ENCODE data around the gene PLGRKT.

- no peak for TF ChIP-seq EZH2 (IDR thresholded peaks at IDR 0.05; ENCODE audit: borderline replicate concordance, insufficient read depth, low read length, poor library complexity, severe bottlenecking)
- TF ChIP-seq, protein P1, sequence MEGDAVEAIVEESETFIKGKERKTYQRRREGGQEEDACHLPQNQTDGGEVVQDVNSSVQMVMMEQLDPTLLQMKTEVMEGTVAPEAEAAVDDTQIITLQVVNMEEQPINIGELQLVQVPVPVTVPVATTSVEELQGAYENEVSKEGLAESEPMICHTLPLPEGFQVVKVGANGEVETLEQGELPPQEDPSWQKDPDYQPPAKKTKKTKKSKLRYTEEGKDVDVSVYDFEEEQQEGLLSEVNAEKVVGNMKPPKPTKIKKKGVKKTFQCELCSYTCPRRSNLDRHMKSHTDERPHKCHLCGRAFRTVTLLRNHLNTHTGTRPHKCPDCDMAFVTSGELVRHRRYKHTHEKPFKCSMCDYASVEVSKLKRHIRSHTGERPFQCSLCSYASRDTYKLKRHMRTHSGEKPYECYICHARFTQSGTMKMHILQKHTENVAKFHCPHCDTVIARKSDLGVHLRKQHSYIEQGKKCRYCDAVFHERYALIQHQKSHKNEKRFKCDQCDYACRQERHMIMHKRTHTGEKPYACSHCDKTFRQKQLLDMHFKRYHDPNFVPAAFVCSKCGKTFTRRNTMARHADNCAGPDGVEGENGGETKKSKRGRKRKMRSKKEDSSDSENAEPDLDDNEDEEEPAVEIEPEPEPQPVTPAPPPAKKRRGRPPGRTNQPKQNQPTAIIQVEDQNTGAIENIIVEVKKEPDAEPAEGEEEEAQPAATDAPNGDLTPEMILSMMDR (IDR thresholded peaks at IDR 0.05; ENCODE audit: poor library complexity, severe bottlenecking), result no peak
- TF ChIP-seq POLR2AphosphoS5 (IDR thresholded peaks at IDR 0.05), result no peak
- TF ChIP-seq EP300 (conservative IDR thresholded peaks at IDR 0.05; ENCODE audit: poor library complexity, severe bottlenecking), result no peak
- TF ChIP-seq MXI1 (conservative IDR thresholded peaks at IDR 0.05; ENCODE audit: poor library complexity, severe bottlenecking), result no peak
- TF ChIP-seq SMC3 (conservative IDR thresholded peaks at IDR 0.05; ENCODE audit: poor library complexity), result no peak
- TF ChIP-seq, protein P2, sequence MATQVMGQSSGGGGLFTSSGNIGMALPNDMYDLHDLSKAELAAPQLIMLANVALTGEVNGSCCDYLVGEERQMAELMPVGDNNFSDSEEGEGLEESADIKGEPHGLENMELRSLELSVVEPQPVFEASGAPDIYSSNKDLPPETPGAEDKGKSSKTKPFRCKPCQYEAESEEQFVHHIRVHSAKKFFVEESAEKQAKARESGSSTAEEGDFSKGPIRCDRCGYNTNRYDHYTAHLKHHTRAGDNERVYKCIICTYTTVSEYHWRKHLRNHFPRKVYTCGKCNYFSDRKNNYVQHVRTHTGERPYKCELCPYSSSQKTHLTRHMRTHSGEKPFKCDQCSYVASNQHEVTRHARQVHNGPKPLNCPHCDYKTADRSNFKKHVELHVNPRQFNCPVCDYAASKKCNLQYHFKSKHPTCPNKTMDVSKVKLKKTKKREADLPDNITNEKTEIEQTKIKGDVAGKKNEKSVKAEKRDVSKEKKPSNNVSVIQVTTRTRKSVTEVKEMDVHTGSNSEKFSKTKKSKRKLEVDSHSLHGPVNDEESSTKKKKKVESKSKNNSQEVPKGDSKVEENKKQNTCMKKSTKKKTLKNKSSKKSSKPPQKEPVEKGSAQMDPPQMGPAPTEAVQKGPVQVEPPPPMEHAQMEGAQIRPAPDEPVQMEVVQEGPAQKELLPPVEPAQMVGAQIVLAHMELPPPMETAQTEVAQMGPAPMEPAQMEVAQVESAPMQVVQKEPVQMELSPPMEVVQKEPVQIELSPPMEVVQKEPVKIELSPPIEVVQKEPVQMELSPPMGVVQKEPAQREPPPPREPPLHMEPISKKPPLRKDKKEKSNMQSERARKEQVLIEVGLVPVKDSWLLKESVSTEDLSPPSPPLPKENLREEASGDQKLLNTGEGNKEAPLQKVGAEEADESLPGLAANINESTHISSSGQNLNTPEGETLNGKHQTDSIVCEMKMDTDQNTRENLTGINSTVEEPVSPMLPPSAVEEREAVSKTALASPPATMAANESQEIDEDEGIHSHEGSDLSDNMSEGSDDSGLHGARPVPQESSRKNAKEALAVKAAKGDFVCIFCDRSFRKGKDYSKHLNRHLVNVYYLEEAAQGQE (IDR thresholded peaks at IDR 0.05; ENCODE audit: borderline replicate concordance), result no peak
- TF ChIP-seq TAF1 (IDR thresholded peaks at IDR 0.05; ENCODE audit: low read depth), result no peak
- no peak for TF ChIP-seq RAD21 (conservative IDR thresholded peaks at IDR 0.05)
Observed at GRCh38 chr9:5375091-5375490, 62.6 kb downstream of the PLGRKT start.
